ENCODE measurements around the gene SLC35F1.

Gene SLC35F1

GRCh38 chr6:118134736-118135135 lies 227.7 kb downstream of the SLC35F1 start:
- no peak overlapping the region for H4K8ac ChIP-seq (ENCODE audit: low read depth, low read length)
- no peak overlapping the region for H3K14ac ChIP-seq (ENCODE audit: low read length)
- no peak for DNase-seq (ENCODE audit: low spot score)
- no peak overlapping the region for H3K4me3 ChIP-seq (ENCODE audit: low read length in 2 of 2)
- H2AFZ ChIP-seq (ENCODE audit: low read length) = no peak overlapping the region
- no peak overlapping the region for H2BK5ac ChIP-seq (ENCODE audit: low read length)
- H3K9ac ChIP-seq (ENCODE audit: low read depth, low read length, poor library complexity) = no peak overlapping the region
- H3K4ac ChIP-seq (ENCODE audit: low read length) = no peak overlapping the region
- H3K4me2 ChIP-seq (ENCODE audit: insufficient read depth, low read length, poor library complexity, severe bottlenecking) = no peak overlapping the region
- peaks cover 1% of the 10 kb centered on the region for H3K79me1 ChIP-seq (ENCODE audit: low read depth, low read length)
- no peak overlapping the region for H2BK120ac ChIP-seq (ENCODE audit: low read depth, low read length)
- H2AK5ac ChIP-seq (ENCODE audit: low read depth, low read length) = no peak overlapping the region
- H3K27me3 ChIP-seq (ENCODE audit: control insufficient read depth in 3 of 3, insufficient read depth in 3 of 3, low read depth in 1 of 3, low read length in 3 of 3) = no peaks in the 10 kb centered on the region
- H2BK15ac ChIP-seq (ENCODE audit: low read length) = no peak overlapping the region
- no peak overlapping the region for H3K18ac ChIP-seq (ENCODE audit: low read length)
- no peak overlapping the region for H4K91ac ChIP-seq (ENCODE audit: low read depth, low read length, poor library complexity)
- no peak overlapping the region for H3K23ac ChIP-seq (ENCODE audit: low read depth, low read length, poor library complexity)
- H3K9me3 ChIP-seq (replicated peaks in 1 of 2; ENCODE audit: control insufficient read depth in 2 of 2, insufficient read depth in 1 of 2, low read depth in 1 of 2, low read length in 2 of 2) = no peaks in the 10 kb centered on the region
- H2BK12ac ChIP-seq (ENCODE audit: low read length) = no peak overlapping the region
- no peaks in the 10 kb centered on the region for H3K36me3 ChIP-seq (replicated peaks in 1 of 2; ENCODE audit: control insufficient read depth in 2 of 2, insufficient read depth in 2 of 2, low read length in 2 of 2)
- no CpG with 5 or more reads among the region's 5 CpGs for WGBS, 2 donors (ENCODE audit: extremely low coverage in 2 of 2, insufficient read length in 2 of 2, insufficient replicate concordance in 1 of 2)
- H3K4me1 ChIP-seq (ENCODE audit: control insufficient read depth in 2 of 2, insufficient read depth in 1 of 2, low read depth in 1 of 2, low read length in 2 of 2) = peaks cover 0 to 14% of the 10 kb centered on the region in 2 donors
- no peak overlapping the region for H3K27ac ChIP-seq (replicated peaks; ENCODE audit: low read length)

- WGBS, 2 donors (ENCODE audit: extremely low coverage in 2 of 2, insufficient read length in 2 of 2, insufficient replicate concordance in 1 of 2) = no CpG with 5 or more reads among the region's 2 CpGs
- DNase-seq (ENCODE audit: low spot score) = no peak
- Histone ChIP-seq H3K9me3 (replicated peaks in 1 of 2; ENCODE audit: control insufficient read depth in 2 of 2, insufficient read depth in 1 of 2, low read depth in 1 of 2, low read length in 2 of 2) (no peaks in the 10 kb centered on the region), H3K4me3 (ENCODE audit: low read length in 2 of 2) (no peak overlapping the region), H4K91ac (ENCODE audit: low read depth, low read length, poor library complexity) (no peak overlapping the region), H2BK12ac (ENCODE audit: low read length) (no peak overlapping the region), H3K4me1 (ENCODE audit: control insufficient read depth in 2 of 2, insufficient read depth in 1 of 2, low read depth in 1 of 2, low read length in 2 of 2) (peaks cover 0 to 14% of the 10 kb centered on the region in 2 donors), H3K79me1 (ENCODE audit: low read depth, low read length) (peaks cover 1% of the 10 kb centered on the region), H2AFZ (ENCODE audit: low read length) (no peak overlapping the region), H3K18ac (ENCODE audit: low read length) (no peak overlapping the region), H2AK5ac (ENCODE audit: low read depth, low read length) (no peak overlapping the region), H3K36me3 (replicated peaks in 1 of 2; ENCODE audit: control insufficient read depth in 2 of 2, insufficient read depth in 2 of 2, low read length in 2 of 2) (no peaks in the 10 kb centered on the region), H3K4me2 (ENCODE audit: insufficient read depth, low read length, poor library complexity, severe bottlenecking) (no peak overlapping the region), H3K4ac (ENCODE audit: low read length) (no peak overlapping the region), H2BK5ac (ENCODE audit: low read length) (no peak overlapping the region), H3K9ac (ENCODE audit: low read depth, low read length, poor library complexity) (no peak overlapping the region), H2BK15ac (ENCODE audit: low read length) (no peak overlapping the region), H3K23ac (ENCODE audit: low read depth, low read length, poor library complexity) (no peak overlapping the region), H2BK120ac (ENCODE audit: low read depth, low read length) (no peak overlapping the region), H3K27ac (replicated peaks; ENCODE audit: low read length) (no peak overlapping the region), H4K8ac (ENCODE audit: low read depth, low read length) (no peak overlapping the region), H3K14ac (ENCODE audit: low read length) (no peak overlapping the region), H3K27me3 (ENCODE audit: control insufficient read depth in 3 of 3, insufficient read depth in 3 of 3, low read depth in 1 of 3, low read length in 3 of 3) (no peaks in the 10 kb centered on the region)
Measured at GRCh38 chr6:118135371-118135770, 228.3 kb downstream of the SLC35F1 start.

DNA sequence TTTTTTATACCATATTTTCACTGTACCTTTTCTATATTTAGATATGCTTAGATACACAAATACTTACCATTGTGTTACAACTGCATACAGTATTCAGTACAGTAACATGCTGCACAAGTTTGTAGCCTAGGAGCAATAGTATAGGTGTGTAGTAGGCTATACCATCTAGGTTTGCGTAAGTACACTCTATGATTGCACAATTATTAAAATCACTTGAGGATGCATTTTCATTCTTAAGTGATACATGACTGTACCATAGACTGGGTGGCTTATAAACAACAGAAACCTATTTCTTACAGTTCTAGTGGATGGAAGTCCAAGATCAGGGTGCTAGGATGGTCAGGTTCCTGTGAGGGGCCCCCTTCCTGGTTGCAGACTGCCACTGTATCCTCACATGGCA lies 234.1 kb downstream of the SLC35F1 start:
- no peak overlapping the region for H3K4me3 ChIP-seq (ENCODE audit: low read length in 2 of 2)
- H2BK5ac ChIP-seq (ENCODE audit: low read length) = no peak overlapping the region
- no peak for DNase-seq (ENCODE audit: low spot score)
- no CpG with 5 or more reads among the region's 1 CpG for WGBS, 2 donors (ENCODE audit: extremely low coverage in 2 of 2, insufficient read length in 2 of 2, insufficient replicate concordance in 1 of 2)
- no peaks in the 10 kb centered on the region for H3K27me3 ChIP-seq (ENCODE audit: control insufficient read depth in 3 of 3, insufficient read depth in 3 of 3, low read depth in 1 of 3, low read length in 3 of 3)
- no peak overlapping the region for H2BK15ac ChIP-seq (ENCODE audit: low read length)
- H3K79me1 ChIP-seq (ENCODE audit: low read depth, low read length) = no peaks in the 10 kb centered on the region
- H3K4me1 ChIP-seq (ENCODE audit: control insufficient read depth in 2 of 2, insufficient read depth in 1 of 2, low read depth in 1 of 2, low read length in 2 of 2) = peaks cover 0 to 2% of the 10 kb centered on the region in 2 donors
- no peak overlapping the region for H2AK5ac ChIP-seq (ENCODE audit: low read depth, low read length)
- no peaks in the 10 kb centered on the region for H3K36me3 ChIP-seq (replicated peaks in 1 of 2; ENCODE audit: control insufficient read depth in 2 of 2, insufficient read depth in 2 of 2, low read length in 2 of 2)
- H3K4ac ChIP-seq (ENCODE audit: low read length) = no peak overlapping the region
- no peak overlapping the region for H3K14ac ChIP-seq (ENCODE audit: low read length)
- H3K4me2 ChIP-seq (ENCODE audit: insufficient read depth, low read length, poor library complexity, severe bottlenecking) = no peak overlapping the region
- no peaks in the 10 kb centered on the region for H3K9me3 ChIP-seq (replicated peaks in 1 of 2; ENCODE audit: control insufficient read depth in 2 of 2, insufficient read depth in 1 of 2, low read depth in 1 of 2, low read length in 2 of 2)
- no peak overlapping the region for H3K27ac ChIP-seq (replicated peaks; ENCODE audit: low read length)
- no peak overlapping the region for H2BK12ac ChIP-seq (ENCODE audit: low read length)
- no peak overlapping the region for H3K23ac ChIP-seq (ENCODE audit: low read depth, low read length, poor library complexity)
- no peak overlapping the region for H4K8ac ChIP-seq (ENCODE audit: low read depth, low read length)
- H4K91ac ChIP-seq (ENCODE audit: low read depth, low read length, poor library complexity) = no peak overlapping the region
- no peak overlapping the region for H2AFZ ChIP-seq (ENCODE audit: low read length)
- H2BK120ac ChIP-seq (ENCODE audit: low read depth, low read length) = no peak overlapping the region
- no peak overlapping the region for H3K18ac ChIP-seq (ENCODE audit: low read length)
- no peak overlapping the region for H3K9ac ChIP-seq (ENCODE audit: low read depth, low read length, poor library complexity)

DNA sequence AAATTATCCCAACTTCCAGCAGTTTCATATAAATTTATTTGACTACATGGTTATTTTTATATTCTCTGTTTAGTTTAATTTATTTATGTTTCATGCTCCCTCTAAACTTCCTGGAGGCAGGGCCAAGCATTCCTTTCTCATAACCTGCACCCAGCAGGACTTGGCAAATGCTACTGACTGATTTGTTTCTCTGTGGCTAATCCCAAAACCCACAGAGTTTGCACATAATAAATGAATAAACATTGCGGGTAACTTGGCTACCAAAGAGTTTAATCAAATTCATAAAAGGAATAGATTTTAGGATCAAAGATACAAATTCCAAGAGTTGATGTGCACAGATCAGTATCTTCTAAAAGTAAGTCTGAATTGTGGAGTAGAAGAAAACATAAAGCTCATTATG lies 239.5 kb downstream of the SLC35F1 start:
- no peak overlapping the region for H2BK12ac ChIP-seq (ENCODE audit: low read length)
- no peak overlapping the region for H2BK15ac ChIP-seq (ENCODE audit: low read length)
- H3K9ac ChIP-seq (ENCODE audit: low read depth, low read length, poor library complexity) = no peak overlapping the region
- H4K91ac ChIP-seq (ENCODE audit: low read depth, low read length, poor library complexity) = no peak overlapping the region
- no peak overlapping the region for H3K14ac ChIP-seq (ENCODE audit: low read length)
- H3K36me3 ChIP-seq (replicated peaks in 1 of 2; ENCODE audit: control insufficient read depth in 2 of 2, insufficient read depth in 2 of 2, low read length in 2 of 2) = no peaks in the 10 kb centered on the region
- DNase-seq (ENCODE audit: low spot score) = no peak
- H3K9me3 ChIP-seq (replicated peaks in 1 of 2; ENCODE audit: control insufficient read depth in 2 of 2, insufficient read depth in 1 of 2, low read depth in 1 of 2, low read length in 2 of 2) = no peaks in the 10 kb centered on the region
- H3K23ac ChIP-seq (ENCODE audit: low read depth, low read length, poor library complexity) = no peak overlapping the region
- H3K18ac ChIP-seq (ENCODE audit: low read length) = no peak overlapping the region
- no peak overlapping the region for H2BK120ac ChIP-seq (ENCODE audit: low read depth, low read length)
- no peaks in the 10 kb centered on the region for H3K27me3 ChIP-seq (ENCODE audit: control insufficient read depth in 3 of 3, insufficient read depth in 3 of 3, low read depth in 1 of 3, low read length in 3 of 3)
- H4K8ac ChIP-seq (ENCODE audit: low read depth, low read length) = no peak overlapping the region
- no peak overlapping the region for H2AFZ ChIP-seq (ENCODE audit: low read length)
- H3K4me3 ChIP-seq (ENCODE audit: low read length in 2 of 2) = no peak overlapping the region
- H3K4ac ChIP-seq (ENCODE audit: low read length) = no peak overlapping the region
- no peak overlapping the region for H2AK5ac ChIP-seq (ENCODE audit: low read depth, low read length)
- no CpG with 5 or more reads among the region's 1 CpG for WGBS, 2 donors (ENCODE audit: extremely low coverage in 2 of 2, insufficient read length in 2 of 2, insufficient replicate concordance in 1 of 2)
- H3K79me1 ChIP-seq (ENCODE audit: low read depth, low read length) = no peaks in the 10 kb centered on the region
- no peak overlapping the region for H3K27ac ChIP-seq (replicated peaks; ENCODE audit: low read length)
- no peak overlapping the region for H2BK5ac ChIP-seq (ENCODE audit: low read length)
- H3K4me1 ChIP-seq (ENCODE audit: control insufficient read depth in 2 of 2, insufficient read depth in 1 of 2, low read depth in 1 of 2, low read length in 2 of 2) = peaks cover 0 to 2% of the 10 kb centered on the region in 2 donors
- H3K4me2 ChIP-seq (ENCODE audit: insufficient read depth, low read length, poor library complexity, severe bottlenecking) = no peak overlapping the region

Measured in neuronal stem cell (in vitro differentiated cells).